Fibroblast of the conjunctiva (primary cell): ENCODE data around the gene RET.
"Not testable (repeated sequence)": the region's sequence is repeated elsewhere in the genome, so short reads cannot be mapped to it uniquely, and the experiment has no call there.

Experiments
- DNase-seq: peaks from one replicate; pipeline ENCODE4 v3.0.0-alpha.2; 2010; ENCODE audit warnings: low read depth

The RET gene

GRCh38 chr10:43136432-43136831, 59.6 kb downstream of the RET start:
- no peak for DNase-seq

GRCh38 chr10:43136995-43137716, 60.3 kb downstream of the RET start:
- no peak for DNase-seq

GRCh38 chr10:43137717-43138020, 60.8 kb downstream of the RET start:
- no peak for DNase-seq

- DNase-seq: peak; percentile 64
Measured at GRCh38 chr10:43138021-43138756, 61.3 kb downstream of the RET start, which contains the start of gene CSGALNACT2. Gene CSGALNACT2, plus strand, starts transcription at chr10:43138445. Its CDS starts 16,705 bp downstream, at chr10:43155150.

GRCh38 chr10:43138757-43139241, 61.9 kb downstream of the RET start:
- DNase-seq: no peak

- no peak for DNase-seq
Measured at GRCh38 chr10:43141421-43141820, 64.6 kb downstream of the RET start.

- DNase-seq: no peak
Measured at GRCh38 chr10:43145311-43145710, 68.4 kb downstream of the RET start.

GRCh38 chr10:43145936-43146335, 69.1 kb downstream of the RET start:
- not testable (repeated sequence) for DNase-seq

GRCh38 chr10:43151371-43151770, 74.5 kb downstream of the RET start:
- no peak for DNase-seq

- DNase-seq: no peak
Measured at GRCh38 chr10:43153901-43154300, 77.0 kb downstream of the RET start.

GRCh38 chr10:43155221-43155620, 78.4 kb downstream of the RET start:
- no peak for DNase-seq

GRCh38 chr10:43155741-43156140, 78.9 kb downstream of the RET start:
- no peak for DNase-seq

GRCh38 chr10:43156590-43157341, 79.9 kb downstream of the RET start:
- DNase-seq: no peak

GRCh38 chr10:43158636-43159035, 81.8 kb downstream of the RET start:
- no peak for DNase-seq

GRCh38 chr10:43160046-43160920, 83.4 kb downstream of the RET start:
- DNase-seq: no peak

- DNase-seq: no peak
Measured at GRCh38 chr10:43160921-43161255, 84.0 kb downstream of the RET start.

- DNase-seq: no peak
Measured at GRCh38 chr10:43162604-43163003, 85.7 kb downstream of the RET start.

- DNase-seq: no peak
Measured at GRCh38 chr10:43166207-43166879, 89.5 kb downstream of the RET start.

- no peak for DNase-seq
Measured at GRCh38 chr10:43166880-43167497, 90.1 kb downstream of the RET start.

- no peak for DNase-seq
Measured at GRCh38 chr10:43167498-43167889, 90.6 kb downstream of the RET start.

- DNase-seq: no peak
Measured at GRCh38 chr10:43170491-43170890, 93.6 kb downstream of the RET start.
